HG03139 (cell line): ENCODE results near the gene AKR1C1.
"Not testable (repeated sequence)": the region's sequence is repeated elsewhere in the genome, so short reads cannot be mapped to it uniquely, and the experiment has no call there.

ENCODE experiments used
- ATAC-seq: cut with Tn5 transposase; IDR thresholded peaks from one replicate; pipeline ENCODE4 v1.9.1; 2021; ENCODE audit not compliant: unreplicated experiment

AKR1C1 gene

GRCh38 chr10:4982764-4983226 is 19.6 kb downstream of the AKR1C1 start:
- no peak for ATAC-seq

- ATAC-seq = no peak
These were observed 20.5 kb downstream of the AKR1C1 start for GRCh38 chr10:4983615-4984216.

- ATAC-seq = no peak
These were observed 21.0 kb downstream of the AKR1C1 start for GRCh38 chr10:4984223-4984622.

GRCh38 chr10:4984971-4985594 is 21.9 kb downstream of the AKR1C1 start:
- ATAC-seq = no peak

- ATAC-seq = not testable (repeated sequence)
These were observed 24.9 kb downstream of the AKR1C1 start for GRCh38 chr10:4988000-4988641.

GRCh38 chr10:4990217-4990616 is 27.0 kb downstream of the AKR1C1 start:
- no peak for ATAC-seq

- not testable (repeated sequence) for ATAC-seq
These were observed 28.2 kb downstream of the AKR1C1 start for GRCh38 chr10:4991463-4991862.

- not testable (repeated sequence) for ATAC-seq
These were observed 29.3 kb downstream of the AKR1C1 start for GRCh38 chr10:4992564-4992963.

GRCh38 chr10:4994260-4994659 is 31.0 kb downstream of the AKR1C1 start:
- ATAC-seq = not testable (repeated sequence)

- no peak for ATAC-seq
These were observed 35.5 kb downstream of the AKR1C1 start for GRCh38 chr10:4998671-4999070.

GRCh38 chr10:5002013-5002727 is 39.0 kb downstream of the AKR1C1 start:
- ATAC-seq = no peak

GRCh38 chr10:5003127-5004029 is 40.2 kb downstream of the AKR1C1 start, which contains the start of gene AKR1C2:
TSS of gene AKR1C2 (minus strand) at chr10:5003857. CDS start at chr10:5003835, 22 bp downstream.
- not testable (repeated sequence) for ATAC-seq

- ATAC-seq = not testable (repeated sequence)
These were observed 40.8 kb downstream of the AKR1C1 start for GRCh38 chr10:5004030-5004385.

- not testable (repeated sequence) for ATAC-seq
These were observed 41.3 kb downstream of the AKR1C1 start for GRCh38 chr10:5004501-5004900.

GRCh38 chr10:5008857-5009548 is 45.8 kb downstream of the AKR1C1 start:
- ATAC-seq = not testable (repeated sequence)

- not testable (repeated sequence) for ATAC-seq
These were observed 46.8 kb downstream of the AKR1C1 start for GRCh38 chr10:5010043-5010442.

GRCh38 chr10:5011392-5011791 is 48.2 kb downstream of the AKR1C1 start:
- not testable (repeated sequence) for ATAC-seq

- no peak for ATAC-seq
These were observed 49.4 kb downstream of the AKR1C1 start for GRCh38 chr10:5012595-5012994.

GRCh38 chr10:5013385-5013784 is 50.2 kb downstream of the AKR1C1 start:
- no peak for ATAC-seq
